Measurements from ENCODE around the gene HYAL2. TPM values are rescaled to one million over a fixed set of nuclear protein-coding genes. Genes with fewer than 3 reads are reported as not detected.

Gene HYAL2
- total and polyA plus RNA-seq, 4 donors = 19.5 to 57.6 (median 33.2) TPM

DNA sequence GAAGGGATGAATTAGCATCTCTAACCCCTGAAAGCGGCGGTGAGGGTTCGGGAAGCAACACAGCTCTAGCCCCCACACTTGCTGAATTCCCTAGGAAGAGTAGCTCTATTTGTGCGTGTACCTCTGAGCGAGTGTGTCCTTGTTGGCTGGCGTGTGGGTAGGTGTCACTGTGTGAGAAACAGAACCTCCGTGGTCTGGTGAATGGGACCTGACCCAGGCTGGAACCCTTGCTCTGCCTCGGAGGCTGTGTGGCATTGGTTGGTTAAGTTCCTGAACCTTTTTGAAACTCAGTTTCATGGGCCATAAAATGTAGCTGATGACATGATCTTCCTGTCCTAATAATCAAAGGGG is 37.2 kb upstream of the HYAL2 start:
- H3K27ac ChIP-seq (ENCODE audit: low read depth in 1 of 2, low read length in 2 of 2) = no peak overlapping the region
- DNase-seq (ENCODE audit: low spot score) = no peak
- H3K9me3 ChIP-seq (ENCODE audit: control insufficient read depth in 4 of 4, low read length in 3 of 4) = no peaks in the 10 kb centered on the region
- WGBS = 28% methylated on average over 8 of the region's 8 CpGs
- H3K4me3 ChIP-seq (ENCODE audit: low read depth in 1 of 3, low read length in 3 of 3) = no peak overlapping the region
- H3K4me1 ChIP-seq (ENCODE audit: control insufficient read depth in 4 of 4, insufficient read depth in 4 of 4, low read length in 3 of 4) = peaks cover 16 to 54% (median 42%) of the 10 kb centered on the region in 4 donors
- H3K9ac ChIP-seq (ENCODE audit: low read depth in 1 of 2, low read length in 2 of 2) = no peak overlapping the region
- peaks cover 0 to 10% (median 3%) of the 10 kb centered on the region in 4 donors for H3K36me3 ChIP-seq (ENCODE audit: control insufficient read depth in 4 of 4, insufficient read depth in 3 of 4, low read depth in 1 of 4, low read length in 3 of 4)
- TF ChIP-seq GABPA (IDR thresholded peaks at IDR 0.05 in 1 of 2, conservative IDR thresholded peaks at IDR 0.05 in 1 of 2) = no peak
- no peaks in the 10 kb centered on the region for H3K27me3 ChIP-seq (ENCODE audit: control insufficient read depth in 4 of 4, insufficient read depth in 4 of 4, low read length in 3 of 4)

DNA sequence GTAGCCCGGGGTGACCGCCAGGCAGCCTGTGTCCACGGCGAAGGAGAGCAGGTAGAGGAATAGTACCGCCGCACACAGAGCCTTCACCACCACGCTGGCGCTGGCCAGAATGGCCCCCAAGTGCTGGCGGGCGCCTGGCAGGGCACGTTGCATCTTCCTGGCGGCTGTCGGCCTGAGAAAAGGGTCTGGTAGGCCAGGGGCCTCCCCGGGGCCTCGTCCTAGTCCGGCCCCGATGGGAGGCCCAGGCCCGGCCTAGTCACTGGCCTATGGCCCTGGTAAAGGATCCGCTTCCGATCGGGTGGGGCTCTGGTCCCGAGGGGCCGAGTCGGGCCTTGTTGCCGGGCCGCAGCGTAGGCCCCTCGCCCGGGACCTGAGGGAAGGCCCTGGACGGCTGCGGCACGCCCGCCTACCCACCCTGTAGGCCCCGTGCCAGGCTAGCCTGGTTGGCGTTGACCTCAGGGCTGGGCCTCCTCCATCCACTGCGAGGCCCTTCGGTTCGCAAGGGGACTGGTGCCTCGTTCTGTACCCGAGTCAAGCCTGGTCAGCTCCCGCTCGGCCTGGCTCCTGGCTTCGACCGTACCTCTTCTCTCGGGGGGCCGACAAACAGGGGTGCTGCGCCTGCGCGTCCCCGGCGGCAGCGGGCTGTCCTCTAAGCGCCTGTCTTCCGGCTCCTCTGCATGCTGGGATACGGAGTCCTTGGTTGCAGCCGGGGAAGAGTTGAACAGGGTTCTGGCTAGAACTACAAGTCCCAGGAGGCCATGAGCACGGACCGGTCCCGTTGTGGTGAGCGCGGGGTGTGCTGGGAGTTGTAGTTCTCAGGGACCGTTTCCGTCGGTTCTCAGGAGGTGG is 36.6 kb upstream of the HYAL2 start, which contains the start of gene TMEM115:
TSS of gene TMEM115 (minus strand) at position 611 of the 849 bp plus-strand sequence. CDS start at position 153, 458 bp downstream.
- H3K4me3 ChIP-seq (ENCODE audit: low read depth in 1 of 3, low read length in 3 of 3) = peak within 1 kb of the TSS; percentile 77 to 84 (median 81)
- peaks cover 16 to 53% (median 41%) of the 10 kb centered on the region in 4 donors for H3K4me1 ChIP-seq (ENCODE audit: control insufficient read depth in 4 of 4, insufficient read depth in 4 of 4, low read length in 3 of 4)
- H3K27ac ChIP-seq (ENCODE audit: low read depth in 1 of 2, low read length in 2 of 2) = peak within 1 kb of the TSS; percentile 59 to 87
- H3K27me3 ChIP-seq (ENCODE audit: control insufficient read depth in 4 of 4, insufficient read depth in 4 of 4, low read length in 3 of 4) = no peaks in the 10 kb centered on the region
- under 1% methylated on average over 64 of the region's 64 CpGs for WGBS
- TF ChIP-seq SP1 (IDR thresholded peaks at IDR 0.05) = peak; percentile 66
- no peak for TF ChIP-seq RAD21 (IDR thresholded peaks at IDR 0.05)
- peak; percentile 30 for TF ChIP-seq FOXA1 (IDR thresholded peaks at IDR 0.05)
- peak in 1 of 2 donors; percentile 52 for TF ChIP-seq RXRA (IDR thresholded peaks at IDR 0.05)
- TF ChIP-seq GABPA (IDR thresholded peaks at IDR 0.05 in 1 of 2, conservative IDR thresholded peaks at IDR 0.05 in 1 of 2) = peak in 1 of 2 donors; percentile 92
- TF ChIP-seq HNF4G (IDR thresholded peaks at IDR 0.05) = no peak
- TF ChIP-seq, protein P1, sequence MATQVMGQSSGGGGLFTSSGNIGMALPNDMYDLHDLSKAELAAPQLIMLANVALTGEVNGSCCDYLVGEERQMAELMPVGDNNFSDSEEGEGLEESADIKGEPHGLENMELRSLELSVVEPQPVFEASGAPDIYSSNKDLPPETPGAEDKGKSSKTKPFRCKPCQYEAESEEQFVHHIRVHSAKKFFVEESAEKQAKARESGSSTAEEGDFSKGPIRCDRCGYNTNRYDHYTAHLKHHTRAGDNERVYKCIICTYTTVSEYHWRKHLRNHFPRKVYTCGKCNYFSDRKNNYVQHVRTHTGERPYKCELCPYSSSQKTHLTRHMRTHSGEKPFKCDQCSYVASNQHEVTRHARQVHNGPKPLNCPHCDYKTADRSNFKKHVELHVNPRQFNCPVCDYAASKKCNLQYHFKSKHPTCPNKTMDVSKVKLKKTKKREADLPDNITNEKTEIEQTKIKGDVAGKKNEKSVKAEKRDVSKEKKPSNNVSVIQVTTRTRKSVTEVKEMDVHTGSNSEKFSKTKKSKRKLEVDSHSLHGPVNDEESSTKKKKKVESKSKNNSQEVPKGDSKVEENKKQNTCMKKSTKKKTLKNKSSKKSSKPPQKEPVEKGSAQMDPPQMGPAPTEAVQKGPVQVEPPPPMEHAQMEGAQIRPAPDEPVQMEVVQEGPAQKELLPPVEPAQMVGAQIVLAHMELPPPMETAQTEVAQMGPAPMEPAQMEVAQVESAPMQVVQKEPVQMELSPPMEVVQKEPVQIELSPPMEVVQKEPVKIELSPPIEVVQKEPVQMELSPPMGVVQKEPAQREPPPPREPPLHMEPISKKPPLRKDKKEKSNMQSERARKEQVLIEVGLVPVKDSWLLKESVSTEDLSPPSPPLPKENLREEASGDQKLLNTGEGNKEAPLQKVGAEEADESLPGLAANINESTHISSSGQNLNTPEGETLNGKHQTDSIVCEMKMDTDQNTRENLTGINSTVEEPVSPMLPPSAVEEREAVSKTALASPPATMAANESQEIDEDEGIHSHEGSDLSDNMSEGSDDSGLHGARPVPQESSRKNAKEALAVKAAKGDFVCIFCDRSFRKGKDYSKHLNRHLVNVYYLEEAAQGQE (IDR thresholded peaks at IDR 0.05) = peak; percentile 60
- TF ChIP-seq YY1 (IDR thresholded peaks at IDR 0.05) = peak; percentile 93
- H3K36me3 ChIP-seq (ENCODE audit: control insufficient read depth in 4 of 4, insufficient read depth in 3 of 4, low read depth in 1 of 4, low read length in 3 of 4) = peaks cover 6 to 16% (median 8%) of the 10 kb centered on the region in 4 donors
- peak within 1 kb of the TSS; percentile 54 to 99 for H3K9ac ChIP-seq (ENCODE audit: low read depth in 1 of 2, low read length in 2 of 2)
- peak; percentile 92 for DNase-seq (ENCODE audit: low spot score)
- no peaks in the 10 kb centered on the region for H3K9me3 ChIP-seq (ENCODE audit: control insufficient read depth in 4 of 4, low read length in 3 of 4)

DNA sequence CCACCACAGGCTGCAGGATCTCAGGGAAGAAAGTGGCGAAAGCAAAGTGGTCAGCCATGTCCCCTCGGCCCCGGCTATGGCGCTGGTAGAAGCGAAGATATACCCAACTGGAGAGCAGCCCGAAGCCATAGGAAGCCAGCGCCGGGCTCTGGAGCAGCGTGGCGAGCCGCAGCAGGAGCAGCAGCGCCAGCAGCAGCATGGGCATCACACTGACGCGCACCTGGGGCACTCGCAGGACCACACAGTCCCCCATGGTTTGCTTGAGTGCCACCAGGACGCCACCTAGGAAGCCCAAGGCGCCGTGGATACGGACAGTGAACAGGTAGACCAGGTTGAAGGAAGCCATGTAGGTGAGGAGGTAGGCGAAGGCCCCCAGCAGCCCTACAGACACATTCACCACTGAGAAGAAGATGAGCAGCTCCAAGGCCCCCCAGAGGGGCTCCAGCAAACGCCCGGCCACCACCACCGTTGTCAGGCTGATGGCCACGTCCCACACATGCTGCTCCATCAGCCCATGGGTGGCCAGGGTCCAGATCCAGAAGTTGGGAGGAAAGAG is 35.9 kb upstream of the HYAL2 start:
- Histone ChIP-seq H3K27ac (ENCODE audit: low read depth in 1 of 2, low read length in 2 of 2) (peak overlapping the region; percentile 59 to 87), H3K9ac (ENCODE audit: low read depth in 1 of 2, low read length in 2 of 2) (peak overlapping the region; percentile 54 to 99), H3K4me3 (ENCODE audit: low read depth in 1 of 3, low read length in 3 of 3) (peak overlapping the region; percentile 77 to 84 (median 81)), H3K4me1 (ENCODE audit: control insufficient read depth in 4 of 4, insufficient read depth in 4 of 4, low read length in 3 of 4) (peaks cover 16 to 59% (median 41%) of the 10 kb centered on the region in 4 donors), H3K36me3 (ENCODE audit: control insufficient read depth in 4 of 4, insufficient read depth in 3 of 4, low read depth in 1 of 4, low read length in 3 of 4) (peaks cover 10 to 20% (median 13%) of the 10 kb centered on the region in 4 donors), H3K9me3 (ENCODE audit: control insufficient read depth in 4 of 4, low read length in 3 of 4) (no peaks in the 10 kb centered on the region), H3K27me3 (ENCODE audit: control insufficient read depth in 4 of 4, insufficient read depth in 4 of 4, low read length in 3 of 4) (no peaks in the 10 kb centered on the region)
- 57% methylated on average over 24 of the region's 24 CpGs for WGBS
- TF ChIP-seq TAF1 (conservative IDR thresholded peaks at IDR 0.05) (no peak), YY1 (IDR thresholded peaks at IDR 0.05) (no peak), JUND (IDR thresholded peaks at IDR 0.05) (no peak)
- TF ChIP-seq, protein P2, sequence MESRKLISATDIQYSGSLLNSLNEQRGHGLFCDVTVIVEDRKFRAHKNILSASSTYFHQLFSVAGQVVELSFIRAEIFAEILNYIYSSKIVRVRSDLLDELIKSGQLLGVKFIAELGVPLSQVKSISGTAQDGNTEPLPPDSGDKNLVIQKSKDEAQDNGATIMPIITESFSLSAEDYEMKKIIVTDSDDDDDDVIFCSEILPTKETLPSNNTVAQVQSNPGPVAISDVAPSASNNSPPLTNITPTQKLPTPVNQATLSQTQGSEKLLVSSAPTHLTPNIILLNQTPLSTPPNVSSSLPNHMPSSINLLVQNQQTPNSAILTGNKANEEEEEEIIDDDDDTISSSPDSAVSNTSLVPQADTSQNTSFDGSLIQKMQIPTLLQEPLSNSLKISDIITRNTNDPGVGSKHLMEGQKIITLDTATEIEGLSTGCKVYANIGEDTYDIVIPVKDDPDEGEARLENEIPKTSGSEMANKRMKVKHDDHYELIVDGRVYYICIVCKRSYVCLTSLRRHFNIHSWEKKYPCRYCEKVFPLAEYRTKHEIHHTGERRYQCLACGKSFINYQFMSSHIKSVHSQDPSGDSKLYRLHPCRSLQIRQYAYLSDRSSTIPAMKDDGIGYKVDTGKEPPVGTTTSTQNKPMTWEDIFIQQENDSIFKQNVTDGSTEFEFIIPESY (IDR thresholded peaks at IDR 0.05) = no peak
- TF ChIP-seq, protein P3, sequence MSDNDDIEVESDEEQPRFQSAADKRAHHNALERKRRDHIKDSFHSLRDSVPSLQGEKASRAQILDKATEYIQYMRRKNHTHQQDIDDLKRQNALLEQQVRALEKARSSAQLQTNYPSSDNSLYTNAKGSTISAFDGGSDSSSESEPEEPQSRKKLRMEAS (IDR thresholded peaks at IDR 0.05) = no peak
- TF ChIP-seq, protein P1 (IDR thresholded peaks at IDR 0.05) = no peak
- DNase-seq (ENCODE audit: low spot score) = no peak

All from liver (tissue), 9 donors.